ENCODE data around the gene DR1. TPM values are rescaled to one million over a fixed set of nuclear protein-coding genes. Genes with fewer than 3 reads are reported as not detected.

Gene DR1
- total and polyA plus RNA-seq, 8 donors = 54.7 to 65.8 (median 60.2) TPM

DNA sequence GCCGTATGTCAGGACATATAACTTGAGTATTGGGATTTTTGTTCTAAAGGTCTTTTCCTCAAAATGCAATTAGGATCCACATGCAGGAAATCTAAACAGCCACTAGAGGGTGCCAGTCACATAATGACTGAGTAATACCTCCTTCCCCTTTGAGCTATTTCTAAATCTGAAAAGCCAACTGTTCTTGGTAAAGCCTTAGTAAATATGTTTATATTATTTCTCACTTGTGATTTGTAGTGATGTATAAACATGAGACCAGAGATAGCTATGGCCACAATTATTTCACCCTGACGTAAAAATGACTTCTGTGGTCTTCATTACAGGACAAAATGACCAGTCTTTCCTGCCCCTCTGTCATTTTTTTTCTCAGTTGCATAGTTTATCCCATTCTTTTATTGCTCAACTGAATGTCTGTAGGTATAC is 41.0 kb upstream of the DR1 start:
- intact Hi-C loops (cut with DNase I) = loop anchor here in 1 of 2 donors (5.0 kb wide), 1 partner anchor 548 kb away; no protein-coding TSS in a partner anchor
- no peaks in the 10 kb centered on the region for H3K36me3 ChIP-seq
- no peak overlapping the region for H3K27ac ChIP-seq

DNA sequence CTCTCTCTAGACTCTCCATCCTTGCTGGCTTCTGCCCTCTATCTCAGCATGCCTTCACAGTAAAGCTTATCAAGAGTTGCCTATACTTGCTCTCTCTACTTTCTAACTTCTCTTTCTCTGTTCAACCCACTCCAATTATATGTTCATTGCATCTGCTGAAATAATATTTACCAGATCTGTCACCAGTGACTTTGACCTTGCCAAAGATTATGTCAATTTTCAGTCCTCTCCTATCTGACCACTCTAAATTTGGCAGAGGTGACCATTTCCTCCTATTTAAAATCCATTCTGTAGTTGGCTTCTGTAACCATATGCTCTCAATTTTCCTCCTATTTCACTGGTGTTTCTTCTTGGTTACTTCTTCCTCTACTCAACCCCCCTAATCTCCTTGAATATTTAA is 38.8 kb upstream of the DR1 start:
- no peaks in the 10 kb centered on the region for H3K9me3 ChIP-seq
- no peak for DNase-seq
- TF ChIP-seq, protein P1, sequence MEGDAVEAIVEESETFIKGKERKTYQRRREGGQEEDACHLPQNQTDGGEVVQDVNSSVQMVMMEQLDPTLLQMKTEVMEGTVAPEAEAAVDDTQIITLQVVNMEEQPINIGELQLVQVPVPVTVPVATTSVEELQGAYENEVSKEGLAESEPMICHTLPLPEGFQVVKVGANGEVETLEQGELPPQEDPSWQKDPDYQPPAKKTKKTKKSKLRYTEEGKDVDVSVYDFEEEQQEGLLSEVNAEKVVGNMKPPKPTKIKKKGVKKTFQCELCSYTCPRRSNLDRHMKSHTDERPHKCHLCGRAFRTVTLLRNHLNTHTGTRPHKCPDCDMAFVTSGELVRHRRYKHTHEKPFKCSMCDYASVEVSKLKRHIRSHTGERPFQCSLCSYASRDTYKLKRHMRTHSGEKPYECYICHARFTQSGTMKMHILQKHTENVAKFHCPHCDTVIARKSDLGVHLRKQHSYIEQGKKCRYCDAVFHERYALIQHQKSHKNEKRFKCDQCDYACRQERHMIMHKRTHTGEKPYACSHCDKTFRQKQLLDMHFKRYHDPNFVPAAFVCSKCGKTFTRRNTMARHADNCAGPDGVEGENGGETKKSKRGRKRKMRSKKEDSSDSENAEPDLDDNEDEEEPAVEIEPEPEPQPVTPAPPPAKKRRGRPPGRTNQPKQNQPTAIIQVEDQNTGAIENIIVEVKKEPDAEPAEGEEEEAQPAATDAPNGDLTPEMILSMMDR (IDR thresholded peaks at IDR 0.05) = no peak
- H3K4me3 ChIP-seq = no peak overlapping the region
- H3K27me3 ChIP-seq = no peaks in the 10 kb centered on the region
- no peaks in the 10 kb centered on the region for H3K4me1 ChIP-seq
- no peaks in the 10 kb centered on the region for H3K36me3 ChIP-seq
- no peak overlapping the region for H3K27ac ChIP-seq
- intact Hi-C loops (cut with DNase I) = loop anchor here in 1 of 2 donors (5.0 kb wide), 1 partner anchor 545 kb away; no protein-coding TSS in a partner anchor
- ATAC-seq = no peak

More for the DNA sequence above, 41.0 kb upstream of the DR1 start:
- DNase-seq (peak in 2 of 4 donors; percentile 42 to 72), ATAC-seq (peak; percentile 93)
- Histone ChIP-seq H3K4me1 (no peaks in the 10 kb centered on the region), H3K27me3 (no peaks in the 10 kb centered on the region), H3K9me3 (no peaks in the 10 kb centered on the region), H3K4me3 (no peak overlapping the region)
- TF ChIP-seq, protein P1 (IDR thresholded peaks at IDR 0.05) = peak; percentile 86 to 88

DNA sequence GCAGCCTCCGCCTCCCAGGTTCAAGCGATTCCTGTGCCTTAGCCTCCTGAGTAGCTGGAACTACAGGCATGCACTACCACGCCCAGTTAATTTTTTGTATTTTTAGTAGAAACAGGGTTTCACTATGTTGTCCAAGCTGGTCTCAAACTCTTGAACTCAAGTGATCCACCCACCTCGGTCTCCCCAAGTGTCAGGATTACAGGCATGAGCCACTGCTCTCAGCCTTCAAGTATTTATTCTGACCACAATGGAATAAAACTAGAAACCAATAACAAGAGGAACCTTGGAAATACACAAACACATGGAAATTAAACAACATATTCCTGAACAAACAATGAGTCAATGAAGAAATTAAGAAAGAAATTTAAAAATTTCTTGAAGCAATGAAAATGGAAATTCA is 32.7 kb upstream of the DR1 start:
- TF ChIP-seq, protein P1 (IDR thresholded peaks at IDR 0.05) = no peak
- Histone ChIP-seq H3K27me3 (no peaks in the 10 kb centered on the region), H3K36me3 (no peaks in the 10 kb centered on the region), H3K9me3 (no peaks in the 10 kb centered on the region), H3K4me3 (no peak overlapping the region), H3K4me1 (no peaks in the 10 kb centered on the region), H3K27ac (no peak overlapping the region)
- DNase-seq (no peak), ATAC-seq (no peak)
- intact Hi-C loops (cut with DNase I) = no loop called here

DNA sequence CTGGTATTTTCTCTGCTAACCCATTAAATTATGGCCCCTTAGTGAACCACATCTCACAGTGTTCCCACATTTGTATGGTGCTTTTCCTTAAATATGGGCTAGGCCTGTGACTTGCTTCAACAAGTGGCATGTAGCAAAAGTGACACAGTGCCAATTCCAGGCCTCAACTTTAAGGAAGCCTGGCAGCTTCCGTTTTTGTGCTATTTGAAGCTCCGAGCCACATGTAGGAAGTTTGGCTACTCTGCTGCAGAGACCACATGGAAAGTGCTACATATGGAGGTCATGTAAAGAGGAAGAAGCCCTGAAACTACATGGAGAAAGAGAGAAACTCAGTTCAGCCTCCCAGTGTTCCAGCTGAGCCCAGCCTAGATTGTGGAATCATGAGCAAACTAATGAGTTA is 28.5 kb upstream of the DR1 start:
- Histone ChIP-seq H3K27ac (no peak overlapping the region), H3K36me3 (no peaks in the 10 kb centered on the region), H3K9me3 (no peaks in the 10 kb centered on the region), H3K4me3 (no peak overlapping the region), H3K4me1 (no peaks in the 10 kb centered on the region), H3K27me3 (no peaks in the 10 kb centered on the region)
- DNase-seq (peak in 1 of 4 donors; percentile 43), ATAC-seq (peak; percentile 70)
- TF ChIP-seq, protein P1 (IDR thresholded peaks at IDR 0.05) = no peak
- intact Hi-C loops (cut with DNase I) = no loop called here

DNA sequence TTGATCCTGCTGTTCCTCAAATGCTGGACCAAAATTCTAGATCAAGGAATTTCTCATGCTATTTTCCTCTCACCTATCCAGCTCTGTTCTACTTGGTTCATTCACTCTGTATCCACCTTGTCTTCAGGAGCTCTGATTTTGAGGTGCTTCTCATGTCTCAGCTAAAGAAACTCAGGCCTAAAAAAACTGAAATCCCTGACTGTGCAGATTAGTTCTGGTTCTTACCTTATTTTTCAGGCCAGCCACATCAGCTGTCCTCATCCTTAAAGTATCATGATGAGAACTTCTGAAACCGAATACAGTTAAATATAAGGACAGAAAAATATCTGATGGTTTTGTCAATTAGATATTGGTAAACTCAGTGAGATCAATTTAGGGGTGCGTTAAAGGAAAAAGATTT is 27.8 kb upstream of the DR1 start:
- no peak for ATAC-seq
- intact Hi-C loops (cut with DNase I) = no loop called here

More for the DNA sequence above, 27.8 kb upstream of the DR1 start:
- DNase-seq = no peak
- Histone ChIP-seq H3K27ac (no peak overlapping the region), H3K36me3 (no peaks in the 10 kb centered on the region), H3K4me1 (no peaks in the 10 kb centered on the region), H3K27me3 (no peaks in the 10 kb centered on the region), H3K9me3 (no peaks in the 10 kb centered on the region), H3K4me3 (no peak overlapping the region)
- TF ChIP-seq, protein P1 (IDR thresholded peaks at IDR 0.05) = no peak

All from left lung (tissue), 10 donors.